IMR-90 (cell line): Measurements from ENCODE around the gene ZNF23.

ENCODE experiments used
- CEBPB ChIP-seq: IDR thresholded peaks from 2 replicates; pipeline ENCODE4 v1.6.1; 2012; ENCODE audit warnings: low read depth, low read length, improper control_type of control experiment
- CTCF ChIP-seq: conservative IDR thresholded peaks from 2 replicates; pipeline ENCODE4 v1.5.1; 2012; ENCODE audit warnings: mild to moderate bottlenecking, low read depth, low read length, improper control_type of control experiment
- ELK1 ChIP-seq: fragments of 150-350 bp; IDR thresholded peaks from 2 replicates; pipeline ENCODE4 v1.6.1; 2016; ENCODE audit warnings: low read depth, mild to moderate bottlenecking, low read length, moderate library complexity, borderline replicate concordance
- MXI1 ChIP-seq: IDR thresholded peaks from 2 replicates; pipeline ENCODE4 v1.6.1; 2012; ENCODE audit warnings: low read depth, mild to moderate bottlenecking, low read length, moderate library complexity, borderline replicate concordance
- POLR2A ChIP-seq: IDR thresholded peaks from 2 replicates; pipeline ENCODE4 v1.6.1; 2012; ENCODE audit warnings: mild to moderate bottlenecking, low read depth, low read length
- RAD21 ChIP-seq: IDR thresholded peaks from 2 replicates; pipeline ENCODE4 v1.6.1; 2012; ENCODE audit warnings: low read length, improper control_type of control experiment
- RCOR1 ChIP-seq: IDR thresholded peaks from 2 replicates; pipeline ENCODE4 v1.6.1; 2012; ENCODE audit warnings: mild to moderate bottlenecking, low read length, improper control_type of control experiment; ENCODE audit not compliant: insufficient replicate concordance
- USF2 ChIP-seq: fragments of 150-350 bp; IDR thresholded peaks from 2 replicates; pipeline ENCODE4 v1.6.1; 2017; ENCODE audit warnings: mild to moderate bottlenecking, antibody characterized with exemption, low read length, low read depth

GRCh38 chr16:71476457-71477124, 14.5 kb upstream of the ZNF23 start:
- TF ChIP-seq CTCF (no peak), POLR2A (no peak), RAD21 (no peak), MXI1 (no peak), USF2 (no peak), RCOR1 (no peak), ELK1 (no peak), CEBPB (no peak)
